Measurements from ENCODE around the gene ANKRD1. TPM values are rescaled to one million over a fixed set of nuclear protein-coding genes. Genes with fewer than 3 reads are reported as not detected.

The ANKRD1 gene
- total and polyA plus RNA-seq, 2 donors (not counting 1 experiment from before 2014, with no cell fraction given) = not detected

GRCh38 chr10:90893190-90893589, 27.7 kb downstream of the ANKRD1 start:
- TF ChIP-seq CTCF (IDR thresholded peaks at IDR 0.05) (no peak), EZH2 (IDR thresholded peaks at IDR 0.05; ENCODE audit: borderline replicate concordance, insufficient read depth, low read depth, low read length, poor library complexity, severe bottlenecking) (no peak)
- POLR2A ChIA-PET = no interaction called here
- DNase-seq (no peak), ATAC-seq (ENCODE audit: low read depth) (no peak)
- no peaks in the 10 kb centered on the region for H4K20me1 ChIP-seq (ENCODE audit: control insufficient read depth, insufficient read depth, low read length, poor library complexity, severe bottlenecking)
- no peaks in the 10 kb centered on the region for H3K4me1 ChIP-seq (ENCODE audit: control insufficient read depth in 2 of 2, insufficient read depth in 2 of 2, low read length in 2 of 2)
- no peak overlapping the region for H2AFZ ChIP-seq (ENCODE audit: insufficient read depth, low read depth, low read length, poor library complexity, severe bottlenecking)
- no peak overlapping the region for H3K9ac ChIP-seq (ENCODE audit: low read length)
- no peaks in the 10 kb centered on the region for H3K27me3 Mint-ChIP-seq
- H3K79me2 ChIP-seq (ENCODE audit: control insufficient read depth, insufficient read depth, low read length) = no peaks in the 10 kb centered on the region
- H3K27ac ChIP-seq (ENCODE audit: low read length in 2 of 2) = no peak overlapping the region
- H3K4me1 Mint-ChIP-seq = peaks cover 3% of the 10 kb centered on the region
- H3K4me3 Mint-ChIP-seq = no peak overlapping the region
- H3K27ac Mint-ChIP-seq = no peak overlapping the region
- H3K27me3 ChIP-seq (replicated peaks in 1 of 4; ENCODE audit: control extremely low read depth in 1 of 4, control insufficient read depth in 3 of 4, insufficient read depth in 4 of 4, low read length in 3 of 4) = no peaks in the 10 kb centered on the region
- H3K4me2 ChIP-seq (replicated peaks; ENCODE audit: low read depth, low read length, poor library complexity, severe bottlenecking) = no peak overlapping the region
- H3K9me3 Mint-ChIP-seq (ENCODE audit: insufficient read depth) = no peaks in the 10 kb centered on the region
- no peak overlapping the region for H3K4me3 ChIP-seq (ENCODE audit: control extremely low read depth in 1 of 5, extremely low read depth in 1 of 5, insufficient read depth in 1 of 5, low read depth in 2 of 5, low read length in 4 of 5)
- CTCF ChIA-PET = interaction anchor here (1.2 kb wide), 1 partner anchor 19 kb away, joined by 4 read pairs; no protein-coding TSS in a partner anchor
- H3K36me3 ChIP-seq (replicated peaks in 1 of 2; ENCODE audit: control extremely low read depth in 1 of 2, control insufficient read depth in 1 of 2, extremely low read depth in 1 of 2, insufficient read depth in 2 of 2, low read length in 1 of 2) = peaks cover 2 to 57% of the 10 kb centered on the region in 2 experiments
- intact Hi-C loops (cut with micrococcal nuclease) = no loop called here
- H3K9me3 ChIP-seq (ENCODE audit: control extremely low read depth in 1 of 3, control insufficient read depth in 2 of 3, insufficient read depth in 1 of 3, low read length in 2 of 3) = no peaks in the 10 kb centered on the region
- 97% methylated on average over 3 of the region's 3 CpGs for WGBS (ENCODE audit: insufficient coverage)

GRCh38 chr10:90890347-90890746, 30.5 kb downstream of the ANKRD1 start:
- Histone ChIP-seq H3K4me2 (replicated peaks; ENCODE audit: low read depth, low read length, poor library complexity, severe bottlenecking) (no peak overlapping the region), H3K79me2 (ENCODE audit: control insufficient read depth, insufficient read depth, low read length) (no peaks in the 10 kb centered on the region), H3K9ac (ENCODE audit: low read length) (no peak overlapping the region), H4K20me1 (ENCODE audit: control insufficient read depth, insufficient read depth, low read length, poor library complexity, severe bottlenecking) (no peaks in the 10 kb centered on the region), H2AFZ (ENCODE audit: insufficient read depth, low read depth, low read length, poor library complexity, severe bottlenecking) (no peak overlapping the region), H3K4me3 (ENCODE audit: control extremely low read depth in 1 of 5, extremely low read depth in 1 of 5, insufficient read depth in 1 of 5, low read depth in 2 of 5, low read length in 4 of 5) (no peak overlapping the region), H3K27ac (ENCODE audit: low read length in 2 of 2) (no peak overlapping the region), H3K36me3 (replicated peaks in 1 of 2; ENCODE audit: control extremely low read depth in 1 of 2, control insufficient read depth in 1 of 2, extremely low read depth in 1 of 2, insufficient read depth in 2 of 2, low read length in 1 of 2) (peaks cover 0 to 77% of the 10 kb centered on the region in 2 experiments), H3K4me1 (ENCODE audit: control insufficient read depth in 2 of 2, insufficient read depth in 2 of 2, low read length in 2 of 2) (no peaks in the 10 kb centered on the region), H3K9me3 (ENCODE audit: control extremely low read depth in 1 of 3, control insufficient read depth in 2 of 3, insufficient read depth in 1 of 3, low read length in 2 of 3) (no peaks in the 10 kb centered on the region), H3K27me3 (replicated peaks in 1 of 4; ENCODE audit: control extremely low read depth in 1 of 4, control insufficient read depth in 3 of 4, insufficient read depth in 4 of 4, low read length in 3 of 4) (no peaks in the 10 kb centered on the region)
- POLR2A ChIA-PET = no interaction called here
- CTCF ChIA-PET = interaction anchor here (1.0 to 3.5 kb wide), 2 partner anchors 11 to 20 kb away, joined by 3 to 18 read pairs; no protein-coding TSS in a partner anchor
- no peak overlapping the region for H3K27ac Mint-ChIP-seq
- no peaks in the 10 kb centered on the region for H3K4me1 Mint-ChIP-seq
- WGBS (ENCODE audit: insufficient coverage) = no CpG with 5 or more reads among the region's 2 CpGs
- intact Hi-C loops (cut with micrococcal nuclease) = no loop called here
- ATAC-seq (ENCODE audit: low read depth) (no peak), DNase-seq (no peak)
- no peaks in the 10 kb centered on the region for H3K27me3 Mint-ChIP-seq
- H3K9me3 Mint-ChIP-seq (ENCODE audit: insufficient read depth) = no peaks in the 10 kb centered on the region
- TF ChIP-seq CTCF (IDR thresholded peaks at IDR 0.05) (no peak), EZH2 (IDR thresholded peaks at IDR 0.05; ENCODE audit: borderline replicate concordance, insufficient read depth, low read depth, low read length, poor library complexity, severe bottlenecking) (no peak)
- H3K4me3 Mint-ChIP-seq = no peak overlapping the region

Measured in B cell (primary cell).